Measurements from ENCODE around the gene SF3B2.

The SF3B2 gene

DNA sequence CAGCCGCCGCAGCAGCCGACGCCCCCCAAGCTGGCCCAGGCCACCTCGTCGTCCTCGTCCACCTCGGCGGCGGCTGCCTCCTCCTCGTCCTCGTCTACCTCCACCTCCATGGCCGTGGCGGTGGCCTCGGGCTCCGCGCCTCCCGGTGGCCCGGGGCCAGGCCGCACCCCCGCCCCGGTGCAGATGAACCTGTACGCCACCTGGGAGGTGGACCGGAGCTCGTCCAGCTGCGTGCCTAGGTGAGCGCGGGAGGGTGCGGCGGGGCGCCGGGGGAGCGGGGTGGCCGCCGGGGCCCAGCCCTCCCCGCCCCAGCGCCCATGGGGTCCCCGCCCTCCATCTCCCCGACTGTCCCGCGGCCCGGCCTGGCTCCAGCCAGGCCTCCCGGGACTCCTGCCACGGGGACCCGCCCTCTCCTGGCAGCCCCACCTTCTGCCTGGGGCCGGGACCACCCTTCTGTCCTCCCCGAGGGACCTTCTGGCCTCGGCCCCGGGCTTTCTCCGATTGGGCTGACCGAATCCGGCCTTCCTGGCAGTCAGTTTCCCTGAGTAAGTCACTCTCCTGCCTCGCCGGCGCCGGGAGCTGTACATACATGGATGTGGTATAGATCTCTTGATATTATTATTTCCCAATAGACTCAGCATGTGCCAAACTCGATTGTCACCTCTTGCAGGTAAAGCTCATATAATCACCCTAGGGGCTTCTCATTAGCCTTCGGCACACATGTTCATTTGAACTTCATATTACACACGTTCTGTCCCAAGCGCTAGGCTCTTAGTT lies 18.6 kb downstream of the SF3B2 start:
- Histone ChIP-seq H2BK5ac (ENCODE audit: low read length) (no peak overlapping the region), H3K18ac (ENCODE audit: low read length) (peak overlapping the region; percentile 91), H4K5ac (ENCODE audit: low read length) (no peak overlapping the region), H2BK15ac (replicated peaks; ENCODE audit: low read depth) (no peak overlapping the region), H2BK120ac (ENCODE audit: low read depth, low read length) (no peak overlapping the region), H3K27me3 (ENCODE audit: insufficient read depth, low read length, poor library complexity) (no peaks in the 10 kb centered on the region), H2AK5ac (ENCODE audit: low read length) (no peak overlapping the region), H3K27ac (ENCODE audit: low read depth, low read length) (peak overlapping the region; percentile 95), H3K23ac (ENCODE audit: low read length) (peak overlapping the region; percentile 38), H3K56ac (ENCODE audit: low read length) (peak overlapping the region; percentile 94), H4K8ac (ENCODE audit: low read depth, low read length) (no peak overlapping the region), H3K4ac (ENCODE audit: low read depth, low read length) (peak overlapping the region; percentile 82), H3K9ac (ENCODE audit: low read length) (peak overlapping the region; percentile 87), H3K36me3 (ENCODE audit: control insufficient read depth, insufficient read depth, low read length) (peaks cover 5% of the 10 kb centered on the region), H3K4me1 (ENCODE audit: control insufficient read depth, low read depth, low read length) (peaks cover 6% of the 10 kb centered on the region), H3K4me2 (ENCODE audit: low read length) (peak overlapping the region; percentile 52), H3K79me2 (ENCODE audit: control insufficient read depth, insufficient read depth, low read length) (peaks cover 12% of the 10 kb centered on the region), H3K79me1 (ENCODE audit: low read length) (peaks cover 11% of the 10 kb centered on the region), H3K4me3 (ENCODE audit: low read length) (peak overlapping the region; percentile 56)
- peak; percentile 36 for DNase-seq
- WGBS (ENCODE audit: extremely low coverage, insufficient coverage, low lambda C conversion rate), result no CpG with 5 or more reads among the region's 60 CpGs

DNA sequence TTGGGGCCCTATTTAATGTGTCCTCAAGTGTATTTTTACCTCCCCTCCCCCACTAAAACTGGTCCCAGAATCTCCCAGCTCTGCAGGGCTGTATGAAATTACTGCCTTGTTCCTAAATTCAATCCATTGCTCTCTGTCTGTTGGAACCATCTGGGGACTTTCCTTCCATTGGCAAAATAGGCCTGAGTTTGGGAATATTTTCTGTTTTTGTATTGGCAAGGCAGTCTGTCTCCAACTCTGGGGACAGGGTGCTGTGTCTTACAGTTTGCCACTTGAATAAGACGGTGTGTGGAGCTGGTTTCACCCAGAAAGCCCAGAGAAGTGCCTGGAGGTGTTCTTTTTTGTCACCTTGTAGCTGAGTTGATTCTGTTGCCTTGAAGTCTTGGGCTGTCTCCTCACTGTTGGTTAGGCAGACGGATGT lies 19.2 kb downstream of the SF3B2 start:
- Histone ChIP-seq H4K8ac (ENCODE audit: low read depth, low read length) (no peak overlapping the region), H2BK5ac (ENCODE audit: low read length) (no peak overlapping the region), H3K79me1 (ENCODE audit: low read length) (peaks cover 11% of the 10 kb centered on the region), H3K23ac (ENCODE audit: low read length) (no peak overlapping the region), H3K27me3 (ENCODE audit: insufficient read depth, low read length, poor library complexity) (no peaks in the 10 kb centered on the region), H4K5ac (ENCODE audit: low read length) (no peak overlapping the region), H3K18ac (ENCODE audit: low read length) (peak overlapping the region; percentile 16), H2BK15ac (replicated peaks; ENCODE audit: low read depth) (no peak overlapping the region), H3K4ac (ENCODE audit: low read depth, low read length) (no peak overlapping the region), H3K4me3 (ENCODE audit: low read length) (peak overlapping the region; percentile 56), H3K79me2 (ENCODE audit: control insufficient read depth, insufficient read depth, low read length) (peaks cover 12% of the 10 kb centered on the region), H3K27ac (ENCODE audit: low read depth, low read length) (no peak overlapping the region), H3K4me2 (ENCODE audit: low read length) (peak overlapping the region; percentile 47), H3K4me1 (ENCODE audit: control insufficient read depth, low read depth, low read length) (peaks cover 6% of the 10 kb centered on the region), H3K9ac (ENCODE audit: low read length) (peak overlapping the region; percentile 87), H3K56ac (ENCODE audit: low read length) (peak overlapping the region; percentile 94), H3K36me3 (ENCODE audit: control insufficient read depth, insufficient read depth, low read length) (peaks cover 5% of the 10 kb centered on the region), H2BK120ac (ENCODE audit: low read depth, low read length) (no peak overlapping the region), H2AK5ac (ENCODE audit: low read length) (no peak overlapping the region)
- no peak for DNase-seq
- no CpG with 5 or more reads among the region's 2 CpGs for WGBS (ENCODE audit: extremely low coverage, insufficient coverage, low lambda C conversion rate)

DNA sequence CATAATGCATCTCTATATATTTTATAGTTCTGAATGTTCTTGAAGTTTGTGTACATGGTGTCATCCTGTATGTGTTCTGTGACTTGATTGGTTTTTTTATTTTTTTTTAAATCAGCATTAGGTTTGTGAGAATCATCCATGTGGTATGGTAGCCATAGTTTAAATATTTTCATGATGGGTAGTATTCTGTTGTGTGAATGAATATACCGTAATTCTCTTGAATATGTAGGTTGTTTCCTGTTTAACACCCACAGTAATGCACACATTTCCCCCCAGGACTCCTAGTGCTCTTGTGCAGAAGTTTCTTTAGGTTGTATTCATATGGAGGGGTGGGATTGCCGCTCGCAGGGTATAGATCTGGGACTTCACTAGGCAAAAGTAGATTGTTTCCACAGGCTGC lies 19.9 kb downstream of the SF3B2 start:
- WGBS (ENCODE audit: extremely low coverage, insufficient coverage, low lambda C conversion rate), result no CpG with 5 or more reads among the region's 3 CpGs
- Histone ChIP-seq H3K79me2 (ENCODE audit: control insufficient read depth, insufficient read depth, low read length) (peaks cover 15% of the 10 kb centered on the region), H3K36me3 (ENCODE audit: control insufficient read depth, insufficient read depth, low read length) (peaks cover 5% of the 10 kb centered on the region)

DNA sequence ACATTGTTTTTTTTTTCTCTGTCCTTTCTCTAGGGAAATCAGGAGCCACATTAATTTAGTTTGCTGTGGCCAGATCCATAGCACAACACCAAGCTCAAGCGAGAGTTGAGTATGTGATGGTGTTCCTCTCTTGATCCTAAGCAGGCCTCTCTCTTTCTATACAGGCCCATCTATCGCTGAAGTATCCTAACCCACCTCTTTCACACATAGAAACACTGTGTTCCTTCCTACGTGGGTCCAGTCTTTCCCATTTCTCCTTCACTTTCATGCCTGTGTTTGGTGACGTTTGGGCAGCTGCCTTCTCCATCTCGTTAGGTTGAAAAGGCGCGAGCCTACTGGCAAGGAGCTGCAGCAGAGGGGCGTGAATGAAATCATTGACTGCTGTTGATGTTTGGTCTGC lies 20.4 kb downstream of the SF3B2 start:
- no peak overlapping the region for H3K4me3 ChIP-seq (ENCODE audit: low read length)

More for the DNA sequence above, 19.9 kb downstream of the SF3B2 start:
- H3K9ac ChIP-seq (ENCODE audit: low read length), result no peak overlapping the region
- H3K4ac ChIP-seq (ENCODE audit: low read depth, low read length), result no peak overlapping the region
- H3K4me3 ChIP-seq (ENCODE audit: low read length), result no peak overlapping the region
- DNase-seq, result no peak
- no peak overlapping the region for H3K27ac ChIP-seq (ENCODE audit: low read depth, low read length)
- H3K4me1 ChIP-seq (ENCODE audit: control insufficient read depth, low read depth, low read length), result peaks cover 6% of the 10 kb centered on the region
- H4K8ac ChIP-seq (ENCODE audit: low read depth, low read length), result no peak overlapping the region
- H2BK120ac ChIP-seq (ENCODE audit: low read depth, low read length), result no peak overlapping the region
- H3K56ac ChIP-seq (ENCODE audit: low read length), result no peak overlapping the region
- peaks cover 16% of the 10 kb centered on the region for H3K79me1 ChIP-seq (ENCODE audit: low read length)
- H3K27me3 ChIP-seq (ENCODE audit: insufficient read depth, low read length, poor library complexity), result no peaks in the 10 kb centered on the region
- H2BK5ac ChIP-seq (ENCODE audit: low read length), result no peak overlapping the region
- no peak overlapping the region for H4K5ac ChIP-seq (ENCODE audit: low read length)
- no peak overlapping the region for H3K18ac ChIP-seq (ENCODE audit: low read length)
- no peak overlapping the region for H3K4me2 ChIP-seq (ENCODE audit: low read length)
- no peak overlapping the region for H2BK15ac ChIP-seq (replicated peaks; ENCODE audit: low read depth)
- H2AK5ac ChIP-seq (ENCODE audit: low read length), result no peak overlapping the region
- H3K23ac ChIP-seq (ENCODE audit: low read length), result no peak overlapping the region

DNA sequence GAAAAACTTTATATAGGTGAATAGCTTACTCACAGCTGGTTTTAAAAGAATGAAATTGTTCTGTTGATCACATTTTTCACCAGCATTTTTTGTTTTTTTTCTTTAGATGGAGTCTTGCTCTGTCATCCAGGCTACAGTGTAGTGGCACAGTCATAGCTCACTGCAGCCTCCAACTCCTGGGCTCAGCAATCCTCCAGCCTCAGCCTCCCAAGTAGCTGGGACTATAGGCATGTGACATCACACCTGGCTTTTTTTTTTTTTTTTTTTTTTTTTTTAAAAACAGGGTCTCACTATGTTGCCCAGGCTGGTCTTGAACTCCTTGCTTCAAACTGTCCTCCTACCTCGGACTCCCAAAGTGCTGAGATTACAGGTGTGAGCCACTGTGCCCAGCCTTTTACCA lies 21.5 kb downstream of the SF3B2 start:
- WGBS (ENCODE audit: extremely low coverage, insufficient coverage, low lambda C conversion rate), result no CpG with 5 or more reads among the region's 1 CpG
- no peak overlapping the region for H3K9ac ChIP-seq (ENCODE audit: low read length)
- H4K8ac ChIP-seq (ENCODE audit: low read depth, low read length), result no peak overlapping the region

More for the DNA sequence above, 20.4 kb downstream of the SF3B2 start:
- Histone ChIP-seq H3K23ac (ENCODE audit: low read length) (no peak overlapping the region), H3K79me2 (ENCODE audit: control insufficient read depth, insufficient read depth, low read length) (peaks cover 15% of the 10 kb centered on the region), H2BK15ac (replicated peaks; ENCODE audit: low read depth) (no peak overlapping the region), H3K56ac (ENCODE audit: low read length) (no peak overlapping the region), H3K4me1 (ENCODE audit: control insufficient read depth, low read depth, low read length) (peaks cover 6% of the 10 kb centered on the region), H3K27me3 (ENCODE audit: insufficient read depth, low read length, poor library complexity) (no peaks in the 10 kb centered on the region), H3K4ac (ENCODE audit: low read depth, low read length) (no peak overlapping the region), H2BK120ac (ENCODE audit: low read depth, low read length) (no peak overlapping the region), H2AK5ac (ENCODE audit: low read length) (no peak overlapping the region), H3K9ac (ENCODE audit: low read length) (peak overlapping the region; percentile 4), H3K79me1 (ENCODE audit: low read length) (peaks cover 16% of the 10 kb centered on the region), H3K36me3 (ENCODE audit: control insufficient read depth, insufficient read depth, low read length) (peaks cover 3% of the 10 kb centered on the region), H2BK5ac (ENCODE audit: low read length) (no peak overlapping the region), H3K4me2 (ENCODE audit: low read length) (no peak overlapping the region), H3K27ac (ENCODE audit: low read depth, low read length) (no peak overlapping the region), H4K5ac (ENCODE audit: low read length) (no peak overlapping the region), H4K8ac (ENCODE audit: low read depth, low read length) (no peak overlapping the region), H3K18ac (ENCODE audit: low read length) (no peak overlapping the region)
- no CpG with 5 or more reads among the region's 8 CpGs for WGBS (ENCODE audit: extremely low coverage, insufficient coverage, low lambda C conversion rate)
- no peak for DNase-seq

More for the DNA sequence above, 21.5 kb downstream of the SF3B2 start:
- no peak overlapping the region for H3K4me3 ChIP-seq (ENCODE audit: low read length)
- no peak overlapping the region for H2AK5ac ChIP-seq (ENCODE audit: low read length)
- H3K56ac ChIP-seq (ENCODE audit: low read length), result no peak overlapping the region
- no peak overlapping the region for H3K4ac ChIP-seq (ENCODE audit: low read depth, low read length)
- no peak overlapping the region for H4K5ac ChIP-seq (ENCODE audit: low read length)
- H3K4me2 ChIP-seq (ENCODE audit: low read length), result no peak overlapping the region
- H3K18ac ChIP-seq (ENCODE audit: low read length), result no peak overlapping the region
- H2BK120ac ChIP-seq (ENCODE audit: low read depth, low read length), result no peak overlapping the region
- no peaks in the 10 kb centered on the region for H3K36me3 ChIP-seq (ENCODE audit: control insufficient read depth, insufficient read depth, low read length)
- no peak overlapping the region for H3K27ac ChIP-seq (ENCODE audit: low read depth, low read length)
- no peak overlapping the region for H2BK5ac ChIP-seq (ENCODE audit: low read length)
- no peak overlapping the region for H3K23ac ChIP-seq (ENCODE audit: low read length)
- DNase-seq, result no peak
- H3K79me2 ChIP-seq (ENCODE audit: control insufficient read depth, insufficient read depth, low read length), result peaks cover 15% of the 10 kb centered on the region
- H3K79me1 ChIP-seq (ENCODE audit: low read length), result peaks cover 16% of the 10 kb centered on the region
- no peaks in the 10 kb centered on the region for H3K27me3 ChIP-seq (ENCODE audit: insufficient read depth, low read length, poor library complexity)
- H2BK15ac ChIP-seq (replicated peaks; ENCODE audit: low read depth), result no peak overlapping the region
- H3K4me1 ChIP-seq (ENCODE audit: control insufficient read depth, low read depth, low read length), result peaks cover 6% of the 10 kb centered on the region

Measured in mesendoderm (in vitro differentiated cells).